Esophagus squamous epithelium (tissue), 5 donors: ENCODE measurements around the gene AKT2. TPM values are rescaled to one million over a fixed set of nuclear protein-coding genes. Genes with fewer than 3 reads are reported as not detected.

ENCODE experiments used
- DNase-seq: peaks from one replicate; lab custom pipeline; 2025; lab: John Stamatoyannopoulos, UW
- H3K27ac ChIP-seq, 4 donors: fragments of 200-600 bp; sonication (generic); one replicate each; pipeline ENCODE4 v1.5.1; 2016 to 2019; ENCODE audit warnings: mild to moderate bottlenecking in 1 of 4
- H3K27me3 ChIP-seq, 4 donors: fragments of 200-600 bp; sonication (generic); 1 replicate in 3 of 4; 2 replicates in 1 of 4; pipeline versions ENCODE4 v1.5.1 to v1.6.0; 2017 to 2021; ENCODE audit warnings: antibody characterized with exemption in 1 of 4
- H3K36me3 ChIP-seq, 3 donors: fragments of 200-600 bp; sonication (generic); one replicate each; pipeline ENCODE4 v1.5.1; 2016 to 2019
- H3K4me1 ChIP-seq, 3 donors: fragments of 200-600 bp; sonication (generic); one replicate each; pipeline ENCODE4 v1.5.1; 2017 to 2019
- H3K4me3 ChIP-seq, 4 donors: fragments of 200-600 bp; sonication (generic); 1 replicate in 3 of 4; 2 replicates in 1 of 4; pipeline ENCODE4 v1.5.1; 2016 to 2019; ENCODE audit warnings: mild to moderate bottlenecking in 2 of 4, moderate library complexity in 1 of 4
- H3K9me3 ChIP-seq, 3 donors: fragments of 200-600 bp; sonication (generic); one replicate each; pipeline ENCODE4 v1.5.1; 2016 to 2019
- CTCF ChIP-seq, 6 experiments: fragments of 450-650 bp in 4 of 6; fragments of 200-600 bp in 2 of 6; sonication (generic) in 2 of 6; IDR thresholded peaks; one replicate each; pipeline ENCODE4 v1.5.1; 2016 to 2019; ENCODE audit warnings: antibody characterized with exemption in 6 of 6, mild to moderate bottlenecking in 4 of 6, moderate library complexity in 4 of 6
- POLR2A ChIP-seq, 4 donors: fragments of 450-650 bp; IDR thresholded peaks; one replicate each; pipeline ENCODE4 v1.6.1; 2017; ENCODE audit warnings: antibody characterized with exemption in 4 of 4, mild to moderate bottlenecking in 4 of 4, moderate library complexity in 3 of 4
- WGBS, 2 donors: methylation state at CpG; one replicate each; pipeline ENCODE4 v1.1.5; 2018; 5-methylcytosine and 5-hydroxymethylcytosine counted together
- intact Hi-C: fragments of 100-400 bp; cut with DNase I; formaldehyde crosslinking; loops from one replicate; pipeline ENCODE4 v1.15.0; 2022
- total RNA-seq, 4 donors: library from RNA; depleted of rRNA; stranded (reverse); fragments of >200 nt; gene quantifications; one replicate each; pipeline ENCODE4 v1.1.0, GENCODE V29; 2016
- donor health status: DM: yes; HTN: yes; CAD: no.

AKT2 gene
- total RNA-seq, 4 donors from 2014 or later, result 59.0 to 84.7 (median 69.0) TPM

- intact Hi-C loops, result no loop called here
- no peak for DNase-seq
- H3K36me3 ChIP-seq, result peaks cover 31 to 51% (median 31%) of the 10 kb centered on the region in 3 donors
- H3K27me3 ChIP-seq, result peaks cover 0 to 5% (median 0%) of the 10 kb centered on the region in 4 donors
- no peak overlapping the region for H3K27ac ChIP-seq
- no peaks in the 10 kb centered on the region for H3K9me3 ChIP-seq
- H3K4me3 ChIP-seq, result no peak overlapping the region
- peaks cover 0 to 15% (median 6%) of the 10 kb centered on the region in 3 donors for H3K4me1 ChIP-seq
- WGBS, 2 donors, result 57 to 82% methylated on average over 3 of the region's 12 CpGs
- no peak for TF ChIP-seq POLR2A (IDR thresholded peaks at IDR 0.05)
Measured at GRCh38 chr19:40232479-40232878, 52.7 kb downstream of the AKT2 start.

GRCh38 chr19:40231544-40232424 is 53.4 kb downstream of the AKT2 start:
- TF ChIP-seq POLR2A (IDR thresholded peaks at IDR 0.05), result no peak
- TF ChIP-seq CTCF (IDR thresholded peaks at IDR 0.05), result no peak
- H3K27me3 ChIP-seq, result peaks cover 0 to 12% (median 2%) of the 10 kb centered on the region in 4 donors
- peaks cover 24 to 44% (median 25%) of the 10 kb centered on the region in 3 donors for H3K36me3 ChIP-seq
- WGBS, 2 donors, result 67 to 82% methylated on average over 6 to 9 of the region's 16 CpGs
- H3K4me1 ChIP-seq, result peaks cover 0 to 18% (median 6%) of the 10 kb centered on the region in 3 donors
- H3K9me3 ChIP-seq, result no peaks in the 10 kb centered on the region
- peak overlapping the region in 2 of 4 donors; percentile 13 to 21 for H3K27ac ChIP-seq
- DNase-seq, result no peak
- H3K4me3 ChIP-seq, result no peak overlapping the region
- intact Hi-C loops, result no loop called here

- H3K27me3 ChIP-seq, result peaks cover 0 to 19% (median 4%) of the 10 kb centered on the region in 4 donors
- no peak for TF ChIP-seq CTCF (IDR thresholded peaks at IDR 0.05)
- no peak for TF ChIP-seq POLR2A (IDR thresholded peaks at IDR 0.05)
- no peak for DNase-seq
- H3K4me1 ChIP-seq, result peaks cover 6 to 25% (median 13%) of the 10 kb centered on the region in 3 donors
- H3K27ac ChIP-seq, result no peak overlapping the region
- intact Hi-C loops, result no loop called here
- H3K36me3 ChIP-seq, result peaks cover 18 to 37% (median 18%) of the 10 kb centered on the region in 3 donors
- H3K4me3 ChIP-seq, result no peak overlapping the region
- H3K9me3 ChIP-seq, result no peaks in the 10 kb centered on the region
- WGBS, 2 donors, result 83% methylated on average over 6 of the region's 6 CpGs
Measured at GRCh38 chr19:40231057-40231456, 54.1 kb downstream of the AKT2 start.

GRCh38 chr19:40229926-40230417 is 55.2 kb downstream of the AKT2 start:
- 75 to 84% methylated on average over 4 of the region's 4 CpGs for WGBS, 2 donors

GRCh38 chr19:40229484-40229883 is 55.7 kb downstream of the AKT2 start:
- intact Hi-C loops, result no loop called here
- peaks cover 9 to 32% (median 17%) of the 10 kb centered on the region in 3 donors for H3K4me1 ChIP-seq
- TF ChIP-seq CTCF (IDR thresholded peaks at IDR 0.05), result no peak
- no peak for TF ChIP-seq POLR2A (IDR thresholded peaks at IDR 0.05)
- H3K36me3 ChIP-seq, result peaks cover 5 to 21% (median 5%) of the 10 kb centered on the region in 3 donors
- H3K27ac ChIP-seq, result no peak overlapping the region
- DNase-seq, result no peak
- no peak overlapping the region for H3K4me3 ChIP-seq
- 19 to 20% methylated on average over 3 of the region's 3 CpGs for WGBS, 2 donors
- H3K9me3 ChIP-seq, result no peaks in the 10 kb centered on the region
- peaks cover 0 to 35% (median 4%) of the 10 kb centered on the region in 4 donors for H3K27me3 ChIP-seq

More at GRCh38 chr19:40229926-40230417, 55.2 kb downstream of the AKT2 start:
- no peak for TF ChIP-seq POLR2A (IDR thresholded peaks at IDR 0.05)
- no peak for TF ChIP-seq CTCF (IDR thresholded peaks at IDR 0.05)
- peaks cover 0 to 30% (median 4%) of the 10 kb centered on the region in 4 donors for H3K27me3 ChIP-seq
- intact Hi-C loops, result no loop called here
- DNase-seq, result no peak
- H3K4me1 ChIP-seq, result peaks cover 9 to 32% (median 17%) of the 10 kb centered on the region in 3 donors
- H3K4me3 ChIP-seq, result no peak overlapping the region
- H3K9me3 ChIP-seq, result no peaks in the 10 kb centered on the region
- H3K36me3 ChIP-seq, result peaks cover 7 to 26% (median 7%) of the 10 kb centered on the region in 3 donors
- H3K27ac ChIP-seq, result no peak overlapping the region
